Testis (tissue), 3 donors: ENCODE results near the gene SLC2A9. TPM values are rescaled to one million over a fixed set of nuclear protein-coding genes. Genes with fewer than 3 reads are reported as not detected.

Experiments used
- DNase-seq: peaks from one replicate; pipeline ENCODE4 v3.0.0-alpha.2; 2019
- H3K27ac ChIP-seq, 2 donors: fragments of 200-600 bp; sonication (generic); one replicate each; pipeline ENCODE4 v1.5.1; 2019
- H3K27me3 ChIP-seq: fragments of 200-600 bp; sonication (generic); one replicate; pipeline ENCODE4 v1.5.1; 2019
- H3K36me3 ChIP-seq: fragments of 200-600 bp; sonication (generic); one replicate; pipeline ENCODE4 v1.5.1; 2017; ENCODE audit warnings: low read depth; ENCODE audit errors: missing control alignments
- H3K4me1 ChIP-seq: fragments of 200-600 bp; sonication (generic); one replicate; pipeline ENCODE4 v1.5.1; 2019
- H3K4me3 ChIP-seq, 2 donors: fragments of 200-600 bp; sonication (generic); one replicate each; pipeline ENCODE4 v1.5.1; 2017 to 2019
- H3K9me3 ChIP-seq: fragments of 200-600 bp; sonication (generic); one replicate; pipeline ENCODE4 v1.5.1; 2017
- POLR2A ChIP-seq: fragments of 450-650 bp; IDR thresholded peaks from one replicate; pipeline ENCODE4 v1.6.1; 2017; ENCODE audit warnings: antibody characterized with exemption, mild to moderate bottlenecking, moderate library complexity
- WGBS, 2 donors: methylation state at CpG; one replicate each; pipeline ENCODE4 v1.1.5; 2018; 5-methylcytosine and 5-hydroxymethylcytosine counted together
- intact Hi-C: fragments of 100-400 bp; cut with DNase I; formaldehyde crosslinking; loops from one replicate; pipeline ENCODE4 v1.15.1; 2023; ENCODE audit warnings: low total_unique reads
- polyA plus RNA-seq: library from polyadenylated mRNA; stranded (reverse); fragments of 350-450 nt; fragmentation: Illumina TruSeq; extraction: RNeasy Lipid Tissue Mini Kit (QIAGEN cat#74804); gene quantifications from one replicate; pipeline ENCODE4 v1.2.3, GENCODE V29; 2014; ENCODE audit warnings: low read depth, low replicate concordance; ENCODE audit not compliant: insufficient read depth
- total RNA-seq, 2 donors: library from RNA; depleted of rRNA; stranded (reverse); fragments of >200 nt; gene quantifications; one replicate each; pipeline ENCODE4 v1.2.3, GENCODE V29; 2016
- TF ChIP-seq, protein P1 (sequence below), 3 experiments: fragments of 450-650 bp in 2 of 3; fragments of 200-600 bp in 1 of 3; sonication (generic) in 1 of 3; IDR thresholded peaks; one replicate each; pipeline ENCODE4 v1.5.1; 2016 to 2019; ENCODE audit warnings: antibody characterized with exemption in 3 of 3, mild to moderate bottlenecking in 2 of 3, moderate library complexity in 1 of 3

The SLC2A9 gene
- total and polyA plus RNA-seq, 3 donors from 2014 or later: 6.3 to 7.5 (median 6.8) TPM

DNA sequence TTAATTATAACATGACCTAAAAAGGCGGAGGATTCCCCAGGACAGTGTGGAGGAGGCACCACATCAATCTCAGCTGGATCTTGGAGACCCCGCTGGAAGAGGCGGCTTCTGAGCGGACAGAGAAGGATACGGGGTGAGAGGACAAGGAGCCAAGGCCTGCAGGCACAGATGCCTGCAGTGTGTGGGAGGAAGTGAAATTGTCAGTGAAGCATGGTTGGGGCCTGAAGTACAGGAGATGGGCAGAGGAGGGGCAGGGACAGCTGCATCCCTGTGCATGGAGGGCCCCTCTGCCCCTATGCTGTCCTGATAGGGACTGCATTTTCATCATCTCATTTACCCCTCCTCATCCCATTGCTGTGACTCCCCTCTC lies 1.7 kb upstream of the SLC2A9 start:
- Histone ChIP-seq H3K27me3 (no peaks in the 10 kb centered on the region), H3K4me3 (no peak overlapping the region), H3K9me3 (no peaks in the 10 kb centered on the region), H3K36me3 (no peaks in the 10 kb centered on the region), H3K4me1 (peaks cover 14% of the 10 kb centered on the region), H3K27ac (no peak overlapping the region)
- WGBS, 2 donors: 89 to 90% methylated on average over 5 of the region's 5 CpGs
- DNase-seq: no peak
- intact Hi-C loops: no loop called here
- TF ChIP-seq POLR2A: no peak
- TF ChIP-seq, protein P1, sequence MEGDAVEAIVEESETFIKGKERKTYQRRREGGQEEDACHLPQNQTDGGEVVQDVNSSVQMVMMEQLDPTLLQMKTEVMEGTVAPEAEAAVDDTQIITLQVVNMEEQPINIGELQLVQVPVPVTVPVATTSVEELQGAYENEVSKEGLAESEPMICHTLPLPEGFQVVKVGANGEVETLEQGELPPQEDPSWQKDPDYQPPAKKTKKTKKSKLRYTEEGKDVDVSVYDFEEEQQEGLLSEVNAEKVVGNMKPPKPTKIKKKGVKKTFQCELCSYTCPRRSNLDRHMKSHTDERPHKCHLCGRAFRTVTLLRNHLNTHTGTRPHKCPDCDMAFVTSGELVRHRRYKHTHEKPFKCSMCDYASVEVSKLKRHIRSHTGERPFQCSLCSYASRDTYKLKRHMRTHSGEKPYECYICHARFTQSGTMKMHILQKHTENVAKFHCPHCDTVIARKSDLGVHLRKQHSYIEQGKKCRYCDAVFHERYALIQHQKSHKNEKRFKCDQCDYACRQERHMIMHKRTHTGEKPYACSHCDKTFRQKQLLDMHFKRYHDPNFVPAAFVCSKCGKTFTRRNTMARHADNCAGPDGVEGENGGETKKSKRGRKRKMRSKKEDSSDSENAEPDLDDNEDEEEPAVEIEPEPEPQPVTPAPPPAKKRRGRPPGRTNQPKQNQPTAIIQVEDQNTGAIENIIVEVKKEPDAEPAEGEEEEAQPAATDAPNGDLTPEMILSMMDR (IDR thresholded peaks at IDR 0.05): no peak

- no peak for DNase-seq
- Histone ChIP-seq H3K9me3 (no peaks in the 10 kb centered on the region), H3K4me1 (peaks cover 14% of the 10 kb centered on the region), H3K36me3 (no peaks in the 10 kb centered on the region), H3K27ac (peak overlapping the region in 1 of 2 donors; percentile 56), H3K4me3 (no peak overlapping the region), H3K27me3 (no peaks in the 10 kb centered on the region)
- WGBS, 2 donors: 55 to 57% methylated on average over 14 of the region's 14 CpGs
- intact Hi-C loops: no loop called here
- TF ChIP-seq, protein P1 (IDR thresholded peaks at IDR 0.05): no peak
- TF ChIP-seq POLR2A: no peak
Measured at GRCh38 chr4:10022346-10023049, 1.2 kb upstream of the SLC2A9 start.

- H3K4me1 ChIP-seq: peaks cover 14% of the 10 kb centered on the region
- H3K9me3 ChIP-seq: no peaks in the 10 kb centered on the region
- WGBS, 2 donors: 80 to 86% methylated on average over 5 of the region's 5 CpGs
- no peak overlapping the region for H3K4me3 ChIP-seq
- no peak for DNase-seq
- no peaks in the 10 kb centered on the region for H3K27me3 ChIP-seq
- no peak for TF ChIP-seq POLR2A
- TF ChIP-seq, protein P1 (IDR thresholded peaks at IDR 0.05): no peak
- no peaks in the 10 kb centered on the region for H3K36me3 ChIP-seq
- intact Hi-C loops: no loop called here
- H3K27ac ChIP-seq: peak overlapping the region in 1 of 2 donors; percentile 56
Measured at GRCh38 chr4:10021653-10022023, 341 bp upstream of the SLC2A9 start.

DNA sequence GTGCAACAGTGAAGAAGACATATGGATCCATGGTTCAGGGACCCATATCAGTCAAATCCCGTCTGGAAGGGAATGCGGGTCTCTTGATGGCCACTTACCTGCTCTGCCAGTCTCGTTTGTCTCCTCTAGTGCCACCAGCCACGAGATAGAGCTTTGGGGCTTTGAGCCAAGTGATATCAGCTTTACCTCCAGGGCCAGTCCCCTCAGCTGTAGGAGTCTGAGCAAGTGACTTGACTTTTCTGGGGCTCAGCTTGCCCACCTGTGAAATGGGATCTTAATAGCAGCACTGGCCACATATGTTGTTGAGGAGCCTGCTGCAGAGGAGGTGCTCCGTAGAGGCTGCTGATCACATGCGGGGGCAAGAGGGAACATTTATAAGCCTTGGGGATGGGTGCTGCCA lies 1.2 kb downstream of the SLC2A9 start:
- peaks cover 14% of the 10 kb centered on the region for H3K4me1 ChIP-seq
- intact Hi-C loops: no loop called here
- 62 to 74% methylated on average over 6 of the region's 6 CpGs for WGBS, 2 donors

GRCh38 chr4:10019521-10020051 lies 1.7 kb downstream of the SLC2A9 start:
- Histone ChIP-seq H3K27ac (peak overlapping the region; percentile 79 to 94), H3K36me3 (no peaks in the 10 kb centered on the region), H3K27me3 (no peaks in the 10 kb centered on the region), H3K4me3 (peak overlapping the region; percentile 37 to 55), H3K4me1 (peaks cover 14% of the 10 kb centered on the region), H3K9me3 (no peaks in the 10 kb centered on the region)
- WGBS, 2 donors: 35 to 57% methylated on average over 1 to 9 of the region's 9 CpGs
- no peak for DNase-seq
- intact Hi-C loops: no loop called here
- TF ChIP-seq, protein P1 (IDR thresholded peaks at IDR 0.05): no peak
- no peak for TF ChIP-seq POLR2A

More for the DNA sequence above, 1.2 kb downstream of the SLC2A9 start:
- H3K36me3 ChIP-seq: no peaks in the 10 kb centered on the region
- no peak overlapping the region for H3K4me3 ChIP-seq
- DNase-seq: no peak
- no peaks in the 10 kb centered on the region for H3K9me3 ChIP-seq
- TF ChIP-seq POLR2A: no peak
- no peaks in the 10 kb centered on the region for H3K27me3 ChIP-seq
- H3K27ac ChIP-seq: peak overlapping the region; percentile 79 to 94
